Upper lobe of left lung (tissue), 6 donors: ENCODE data around the gene TEX44. TPM values are rescaled to one million over a fixed set of nuclear protein-coding genes. Genes with fewer than 3 reads are reported as not detected.
A peak's percentile ranks its signal among the peaks of the same experiment; 100 is the strongest.

ENCODE experiments used
- ATAC-seq, 2 donors: fragments of 200-7000 bp; cut with Tn5 transposase; one replicate each; pipeline ENCODE4 v1.9.1; 2022; ENCODE audit warnings: mild to moderate bottlenecking in 2 of 2, moderate library complexity in 2 of 2; ENCODE audit not compliant: low FRiP score in 2 of 2
- DNase-seq, 2 donors: peaks; one replicate each; pipeline ENCODE4 v3.0.0-alpha.2; 2019 to 2020
- H3K27ac ChIP-seq, 4 donors: fragments of 200-600 bp; sonication (generic); one replicate each; pipeline ENCODE4 v1.5.1; 2016 to 2019
- H3K27me3 ChIP-seq, 4 donors: fragments of 200-600 bp; sonication (generic); one replicate each; pipeline ENCODE4 v1.5.1; 2017 to 2019
- H3K36me3 ChIP-seq, 4 donors: fragments of 200-600 bp; sonication (generic); one replicate each; pipeline ENCODE4 v1.5.1; 2016 to 2019
- H3K4me1 ChIP-seq, 4 donors: fragments of 200-600 bp; sonication (generic); one replicate each; pipeline ENCODE4 v1.5.1; 2018 to 2019
- H3K4me3 ChIP-seq, 4 donors: fragments of 200-600 bp; sonication (generic); one replicate each; pipeline ENCODE4 v1.5.1; 2017 to 2019; ENCODE audit warnings: mild to moderate bottlenecking in 2 of 4, moderate library complexity in 1 of 4
- H3K9me3 ChIP-seq, 4 donors: fragments of 200-600 bp; sonication (generic); one replicate each; pipeline ENCODE4 v1.5.1; 2018 to 2019
- EP300 ChIP-seq, 4 donors: sonication (generic); formaldehyde crosslinking; IDR thresholded peaks; one replicate each; pipeline ENCODE4 v1.5.1; 2017; ENCODE audit warnings: antibody characterized with exemption in 4 of 4, control low read depth in 2 of 4
- POLR2A ChIP-seq, 4 donors: fragments of 450-650 bp; IDR thresholded peaks; one replicate each; pipeline ENCODE4 v1.5.1; 2016 to 2017; ENCODE audit warnings: antibody characterized with exemption in 4 of 4, mild to moderate bottlenecking in 2 of 4
- POLR2AphosphoS5 ChIP-seq, 2 donors: sonication (generic); formaldehyde crosslinking; IDR thresholded peaks; one replicate each; pipeline ENCODE4 v1.5.1; 2017; ENCODE audit warnings: antibody characterized with exemption in 2 of 2
- WGBS, 2 donors: methylation state at CpG; one replicate each; pipeline ENCODE4 v1.1.5; 2017 to 2018; 5-methylcytosine and 5-hydroxymethylcytosine counted together
- total RNA-seq, 6 donors: library from RNA; depleted of rRNA in 4 of 6; stranded (reverse); fragments of >200 nt in 4 of 6; gene quantifications; one replicate each; pipeline versions ENCODE4 v1.1.0 to v1.2.1, GENCODE V29; 2016 to 2021
- TF ChIP-seq, protein P1 (sequence below), 6 experiments: fragments of 450-650 bp in 4 of 6; fragments of 200-600 bp in 2 of 6; sonication (generic) in 2 of 6; IDR thresholded peaks; one replicate each; pipeline ENCODE4 v1.5.1; 2016 to 2019; ENCODE audit warnings: antibody characterized with exemption in 6 of 6
- donor health status: DM: no; HTN: no; CAD: no; lungs with moderate emphysema.
- donor health status: DM: no; HTN: yes; CAD: no; lungs with severe emphysema.

The TEX44 gene
- total RNA-seq, 6 donors from 2014 or later: not detected

DNA sequence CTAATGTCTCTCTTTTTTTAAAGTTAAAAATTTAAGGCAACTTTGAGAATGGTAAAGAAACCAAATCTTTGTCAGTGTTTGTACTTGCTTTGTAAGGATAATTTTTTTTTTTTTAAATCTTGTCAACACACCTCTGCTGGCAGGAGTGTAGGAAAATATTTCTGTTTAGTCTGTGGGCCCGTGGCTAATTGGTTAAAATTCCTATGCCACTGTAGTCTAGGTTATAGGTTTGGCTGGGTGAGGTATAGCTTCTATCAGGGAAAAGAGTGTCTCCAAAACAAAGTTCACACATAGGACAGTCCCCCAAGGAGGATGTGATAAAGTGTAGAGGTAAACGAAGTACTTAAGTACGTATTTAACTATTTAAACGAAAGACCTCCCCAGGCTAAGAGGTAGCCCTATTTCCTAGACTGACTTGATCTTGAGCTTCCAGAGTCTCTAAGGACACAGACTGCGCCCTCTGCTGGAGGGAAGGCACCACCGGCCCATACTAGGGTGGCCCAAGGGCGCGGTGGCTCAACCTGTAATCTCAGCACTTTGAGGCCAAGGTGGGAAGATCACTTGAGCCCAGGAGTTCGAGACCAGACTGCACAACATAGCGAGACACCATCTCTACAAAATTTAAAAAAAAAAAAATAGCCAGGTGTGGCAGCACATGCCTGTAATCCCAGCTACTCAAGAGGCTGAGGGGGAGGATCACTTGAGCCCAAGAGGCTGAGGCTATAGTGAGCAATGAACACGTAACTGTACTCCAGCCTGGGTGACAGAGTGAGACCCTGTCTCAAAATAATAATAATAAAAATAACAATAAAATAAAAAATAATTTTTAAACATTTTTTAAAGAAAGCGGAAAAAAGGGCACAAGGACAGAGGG is 8.9 kb downstream of the TEX44 start:
- H3K4me1 ChIP-seq: peaks cover 15 to 35% (median 30%) of the 10 kb centered on the region in 4 donors
- ATAC-seq (peak; percentile 41 to 78), DNase-seq (peak in 1 of 2 donors; percentile 91)
- H3K27me3 ChIP-seq: no peaks in the 10 kb centered on the region
- TF ChIP-seq, protein P1, sequence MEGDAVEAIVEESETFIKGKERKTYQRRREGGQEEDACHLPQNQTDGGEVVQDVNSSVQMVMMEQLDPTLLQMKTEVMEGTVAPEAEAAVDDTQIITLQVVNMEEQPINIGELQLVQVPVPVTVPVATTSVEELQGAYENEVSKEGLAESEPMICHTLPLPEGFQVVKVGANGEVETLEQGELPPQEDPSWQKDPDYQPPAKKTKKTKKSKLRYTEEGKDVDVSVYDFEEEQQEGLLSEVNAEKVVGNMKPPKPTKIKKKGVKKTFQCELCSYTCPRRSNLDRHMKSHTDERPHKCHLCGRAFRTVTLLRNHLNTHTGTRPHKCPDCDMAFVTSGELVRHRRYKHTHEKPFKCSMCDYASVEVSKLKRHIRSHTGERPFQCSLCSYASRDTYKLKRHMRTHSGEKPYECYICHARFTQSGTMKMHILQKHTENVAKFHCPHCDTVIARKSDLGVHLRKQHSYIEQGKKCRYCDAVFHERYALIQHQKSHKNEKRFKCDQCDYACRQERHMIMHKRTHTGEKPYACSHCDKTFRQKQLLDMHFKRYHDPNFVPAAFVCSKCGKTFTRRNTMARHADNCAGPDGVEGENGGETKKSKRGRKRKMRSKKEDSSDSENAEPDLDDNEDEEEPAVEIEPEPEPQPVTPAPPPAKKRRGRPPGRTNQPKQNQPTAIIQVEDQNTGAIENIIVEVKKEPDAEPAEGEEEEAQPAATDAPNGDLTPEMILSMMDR (IDR thresholded peaks at IDR 0.05): peak; percentile 75 to 88 (median 84)
- no peak for TF ChIP-seq POLR2A (IDR thresholded peaks at IDR 0.05)
- WGBS, 2 donors: 21 to 29% methylated on average over 12 of the region's 12 CpGs
- no peaks in the 10 kb centered on the region for H3K36me3 ChIP-seq
- peak overlapping the region in 2 of 4 donors; percentile 30 to 48 for H3K27ac ChIP-seq
- no peaks in the 10 kb centered on the region for H3K9me3 ChIP-seq
- H3K4me3 ChIP-seq: no peak overlapping the region

DNA sequence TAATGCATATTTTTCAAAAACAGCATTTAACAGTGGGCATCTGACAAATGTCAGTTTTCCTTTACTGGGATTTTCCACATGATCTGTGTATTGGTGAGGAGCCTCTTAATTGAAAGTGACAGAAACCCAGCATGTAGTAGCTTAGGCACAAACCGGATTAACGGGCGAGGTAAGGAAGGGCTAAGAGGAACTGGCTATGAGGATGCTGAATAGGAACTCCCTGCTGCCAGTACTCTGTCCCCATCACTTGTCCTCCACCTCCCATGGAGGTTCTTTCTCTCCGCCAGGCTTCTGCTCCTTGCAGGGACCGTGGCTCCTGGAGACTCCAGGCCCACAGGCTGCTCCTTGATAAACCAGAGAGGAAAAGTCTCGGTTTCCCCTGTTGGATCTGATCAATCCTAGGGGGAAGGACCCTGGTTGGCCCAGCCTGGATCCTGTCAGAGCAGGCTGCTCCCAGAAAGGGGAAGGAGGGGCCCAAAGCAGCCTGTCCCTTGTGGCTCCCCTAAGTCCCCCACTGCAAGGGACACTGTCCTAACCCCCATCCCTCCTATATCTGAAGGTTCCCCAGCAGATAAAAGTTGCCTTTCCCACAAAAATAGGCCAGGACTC is 10.3 kb downstream of the TEX44 start:
- DNase-seq (no peak), ATAC-seq (no peak)
- peaks cover 15 to 35% (median 30%) of the 10 kb centered on the region in 4 donors for H3K4me1 ChIP-seq
- 59 to 74% methylated on average over 6 of the region's 6 CpGs for WGBS, 2 donors
- TF ChIP-seq POLR2A (IDR thresholded peaks at IDR 0.05): no peak
- no peak for TF ChIP-seq EP300 (IDR thresholded peaks at IDR 0.05)
- no peak for TF ChIP-seq POLR2AphosphoS5 (IDR thresholded peaks at IDR 0.05)
- TF ChIP-seq, protein P1 (IDR thresholded peaks at IDR 0.05): no peak
- H3K27ac ChIP-seq: peak overlapping the region in 3 of 4 donors; percentile 97 to 100 (median 98)
- no peaks in the 10 kb centered on the region for H3K27me3 ChIP-seq
- H3K36me3 ChIP-seq: no peaks in the 10 kb centered on the region
- H3K4me3 ChIP-seq: no peak overlapping the region
- H3K9me3 ChIP-seq: no peaks in the 10 kb centered on the region

DNA sequence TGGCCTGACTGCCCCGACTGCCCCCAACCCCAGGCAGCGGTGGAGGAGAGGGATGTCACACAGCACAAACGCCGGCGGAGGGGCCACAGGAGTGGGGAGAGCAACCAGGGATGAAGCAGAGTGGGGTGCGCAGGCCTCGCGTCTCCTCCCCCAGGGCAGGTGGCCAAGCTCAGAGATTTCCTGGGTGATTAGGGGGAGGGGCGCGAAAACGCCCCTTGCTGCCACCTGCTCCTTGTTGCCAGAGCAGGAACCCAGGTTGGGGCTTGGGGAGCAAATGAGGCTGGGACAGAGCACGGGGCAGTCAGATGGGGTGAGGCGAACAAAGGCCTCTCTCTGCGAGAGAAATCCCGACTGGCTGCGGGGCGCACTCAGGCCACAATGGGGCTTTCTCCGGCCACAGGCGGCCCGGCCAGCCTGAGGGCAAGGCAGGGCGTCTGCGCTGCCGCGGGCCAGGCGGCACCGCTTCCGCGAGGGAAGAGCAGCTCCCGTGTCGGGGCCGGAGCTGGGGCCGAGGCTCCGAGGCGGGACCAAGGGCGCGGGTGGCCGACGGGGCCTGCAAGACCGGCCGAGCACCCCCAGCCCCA is 11.5 kb downstream of the TEX44 start:
- peak in 1 of 2 donors; percentile 56 for TF ChIP-seq POLR2AphosphoS5 (IDR thresholded peaks at IDR 0.05)
- peak; percentile 23 to 95 (median 74) for TF ChIP-seq POLR2A (IDR thresholded peaks at IDR 0.05)
- no peak for TF ChIP-seq EP300 (IDR thresholded peaks at IDR 0.05)
- TF ChIP-seq, protein P1 (IDR thresholded peaks at IDR 0.05): peak in 3 of 6 experiments; percentile 9 to 41 (median 32)
- ATAC-seq (peak; percentile 2 to 3), DNase-seq (peak; percentile 42 to 86)
- Histone ChIP-seq H3K27ac (peak overlapping the region; percentile 97 to 100 (median 98)), H3K4me3 (peak overlapping the region; percentile 22 to 56 (median 48)), H3K4me1 (peaks cover 15 to 35% (median 30%) of the 10 kb centered on the region in 4 donors), H3K27me3 (no peaks in the 10 kb centered on the region), H3K36me3 (no peaks in the 10 kb centered on the region), H3K9me3 (no peaks in the 10 kb centered on the region)
- 17 to 21% methylated on average over 9 to 17 of the region's 40 CpGs for WGBS, 2 donors

DNA sequence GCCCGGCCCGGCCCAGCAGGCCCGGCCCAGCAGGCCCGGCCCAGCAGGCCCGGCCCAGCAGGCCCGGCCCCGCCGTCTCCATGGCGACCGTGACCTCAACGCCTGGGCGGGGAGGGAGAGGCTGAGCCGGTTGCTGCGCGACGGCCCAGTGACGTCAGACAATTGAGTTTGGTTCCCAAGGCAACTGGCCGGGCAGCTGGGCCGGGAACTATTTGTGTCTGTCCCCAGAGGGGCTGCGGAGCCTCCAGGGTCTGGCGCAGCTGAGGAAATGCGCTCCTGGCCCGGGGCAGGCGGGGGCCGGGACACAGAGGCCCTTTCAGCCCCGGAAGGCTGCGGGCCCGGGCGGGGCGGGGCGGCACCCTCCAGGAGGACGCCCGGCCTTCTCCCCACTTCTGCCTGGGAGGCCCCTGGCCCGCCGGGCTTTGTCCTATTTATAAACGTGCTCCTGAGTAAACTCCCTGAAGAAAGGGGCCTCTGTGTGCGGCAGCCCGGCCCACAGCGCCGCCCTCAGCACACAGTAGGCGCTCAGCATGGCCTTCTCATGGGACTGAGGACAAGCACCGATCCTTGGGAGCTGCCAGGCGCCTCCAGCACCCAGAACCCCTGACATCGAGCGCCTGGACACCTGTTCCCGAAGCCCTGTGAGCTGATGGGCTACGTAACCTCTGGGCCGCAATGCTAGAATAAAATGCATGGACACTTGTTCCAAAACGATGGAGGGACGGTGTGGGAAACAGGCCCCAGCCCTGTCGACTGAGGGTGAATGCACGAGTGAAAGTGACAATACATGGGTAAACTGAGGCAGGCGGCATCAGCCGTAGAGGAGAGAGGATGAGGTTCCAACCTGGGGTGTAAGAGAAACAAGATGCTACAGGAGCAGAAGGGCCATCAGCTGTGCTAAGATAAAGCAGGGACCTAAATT is 12.3 kb downstream of the TEX44 start:
- ATAC-seq (peak; percentile 96 to 98), DNase-seq (peak; percentile 99 to 100)
- H3K9me3 ChIP-seq: no peaks in the 10 kb centered on the region
- peak; percentile 72 to 89 for TF ChIP-seq POLR2AphosphoS5 (IDR thresholded peaks at IDR 0.05)
- peak in 2 of 4 donors; percentile 82 to 87 for TF ChIP-seq EP300 (IDR thresholded peaks at IDR 0.05)
- TF ChIP-seq, protein P1 (IDR thresholded peaks at IDR 0.05): peak in 1 of 6 experiments; percentile 5
- peak in 3 of 4 donors; percentile 2 to 86 (median 37) for TF ChIP-seq POLR2A (IDR thresholded peaks at IDR 0.05)
- peak overlapping the region; percentile 97 to 100 (median 98) for H3K27ac ChIP-seq
- 23 to 50% methylated on average over 17 to 38 of the region's 54 CpGs for WGBS, 2 donors
- peak overlapping the region in 3 of 4 donors; percentile 46 to 56 (median 51) for H3K4me3 ChIP-seq
- no peaks in the 10 kb centered on the region for H3K27me3 ChIP-seq
- H3K4me1 ChIP-seq: peaks cover 15 to 35% (median 30%) of the 10 kb centered on the region in 4 donors
- no peaks in the 10 kb centered on the region for H3K36me3 ChIP-seq
